Calu3 (cell line): ENCODE data around the gene HOXD9. TPM values are rescaled to one million over a fixed set of nuclear protein-coding genes. Genes with fewer than 3 reads are reported as not detected.

Experiments used
- BruUV-seq: library from RNA; stranded (reverse); fragments of 400-500 nt; replicated peaks from 2 replicates; lab custom pipeline; 2021; lab: Mats Ljungman, UMichigan
- CTCF ChIA-PET: fragments of 300-600 bp; sonication (Branson Sonifier 250); formaldehyde crosslinking; loops from one replicate; lab custom pipeline; 2022; ENCODE audit warnings: antibody characterized with exemption; lab: Charles Lee
- DNase-seq: peaks from one replicate; pipeline ENCODE4 v3.0.0; 2022
- H3K27ac Mint-ChIP-seq: one replicate; pipeline ENCODE4 v1.8.0; 2022; ENCODE audit warnings: mixed read lengths; ENCODE audit not compliant: unreplicated experiment
- H3K27me3 Mint-ChIP-seq: one replicate; pipeline ENCODE4 v1.8.0; 2022; ENCODE audit warnings: mixed read lengths; ENCODE audit not compliant: unreplicated experiment
- H3K36me3 Mint-ChIP-seq: one replicate; pipeline ENCODE4 v1.8.0; 2022; ENCODE audit warnings: mild to moderate bottlenecking, moderate library complexity, mixed read lengths; ENCODE audit not compliant: insufficient read depth, unreplicated experiment
- H3K4me1 Mint-ChIP-seq: one replicate; pipeline ENCODE4 v1.8.0; 2022; ENCODE audit warnings: mild to moderate bottlenecking, low read depth, mixed read lengths; ENCODE audit not compliant: unreplicated experiment
- H3K4me3 Mint-ChIP-seq: one replicate; pipeline ENCODE4 v1.8.0; 2022; ENCODE audit warnings: mild to moderate bottlenecking, low read depth, moderate library complexity, mixed read lengths; ENCODE audit not compliant: unreplicated experiment
- H3K9me3 Mint-ChIP-seq: one replicate; pipeline ENCODE4 v1.8.0; 2022; ENCODE audit warnings: low read depth, mixed read lengths; ENCODE audit not compliant: unreplicated experiment
- intact Hi-C: fragments of 100-400 bp; cut with micrococcal nuclease; formaldehyde crosslinking; loops from one replicate; pipeline ENCODE4 v1.10.0; 2022; ENCODE audit not compliant: unreplicated experiment
- total RNA-seq: library from RNA; stranded (reverse); gene quantifications from 2 replicates; pipeline ENCODE4 v1.2.3, GENCODE V29; 2022
- TF ChIP-seq, protein P1 (sequence below): fragments of 200-600 bp; IDR thresholded peaks from one replicate; pipeline ENCODE4 v1.8.0; 2022; ENCODE audit warnings: antibody characterized with exemption; ENCODE audit not compliant: unreplicated experiment

Gene HOXD9
- total RNA-seq, 1 experiment from 2014 or later, result not detected

DNA sequence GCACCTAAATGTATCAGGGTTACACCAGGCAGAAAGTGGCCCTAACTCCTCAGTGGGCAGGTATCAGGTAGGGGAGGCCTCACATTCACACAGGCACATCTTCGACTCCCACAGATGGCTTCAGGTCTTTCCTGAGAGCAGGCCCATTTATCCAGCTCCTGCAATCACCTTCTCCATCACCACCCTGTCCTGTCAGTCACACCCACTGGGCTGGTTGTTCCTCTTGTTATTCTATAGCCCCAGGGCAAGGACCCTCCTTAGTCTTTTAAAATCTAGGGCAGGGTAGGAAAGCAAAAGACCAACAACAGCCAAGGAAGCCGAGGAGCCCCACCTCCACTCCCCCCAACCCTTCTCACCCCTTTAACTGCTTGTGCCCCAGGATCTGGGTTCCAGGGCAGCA, 19.8 kb downstream of the HOXD9 start:
- no peak overlapping the region for H3K4me3 Mint-ChIP-seq
- peaks cover 14% of the 10 kb centered on the region for H3K27me3 Mint-ChIP-seq
- H3K27ac Mint-ChIP-seq, result no peak overlapping the region
- H3K4me1 Mint-ChIP-seq, result no peaks in the 10 kb centered on the region
- no TSS peak for BruUV-seq
- no peaks in the 10 kb centered on the region for H3K36me3 Mint-ChIP-seq
- intact Hi-C loops, result loop anchor here (5.0 kb wide), 1 partner anchor 130 kb away; no protein-coding TSS in a partner anchor
- DNase-seq, result no peak
- no peaks in the 10 kb centered on the region for H3K9me3 Mint-ChIP-seq
- TF ChIP-seq, protein P1, sequence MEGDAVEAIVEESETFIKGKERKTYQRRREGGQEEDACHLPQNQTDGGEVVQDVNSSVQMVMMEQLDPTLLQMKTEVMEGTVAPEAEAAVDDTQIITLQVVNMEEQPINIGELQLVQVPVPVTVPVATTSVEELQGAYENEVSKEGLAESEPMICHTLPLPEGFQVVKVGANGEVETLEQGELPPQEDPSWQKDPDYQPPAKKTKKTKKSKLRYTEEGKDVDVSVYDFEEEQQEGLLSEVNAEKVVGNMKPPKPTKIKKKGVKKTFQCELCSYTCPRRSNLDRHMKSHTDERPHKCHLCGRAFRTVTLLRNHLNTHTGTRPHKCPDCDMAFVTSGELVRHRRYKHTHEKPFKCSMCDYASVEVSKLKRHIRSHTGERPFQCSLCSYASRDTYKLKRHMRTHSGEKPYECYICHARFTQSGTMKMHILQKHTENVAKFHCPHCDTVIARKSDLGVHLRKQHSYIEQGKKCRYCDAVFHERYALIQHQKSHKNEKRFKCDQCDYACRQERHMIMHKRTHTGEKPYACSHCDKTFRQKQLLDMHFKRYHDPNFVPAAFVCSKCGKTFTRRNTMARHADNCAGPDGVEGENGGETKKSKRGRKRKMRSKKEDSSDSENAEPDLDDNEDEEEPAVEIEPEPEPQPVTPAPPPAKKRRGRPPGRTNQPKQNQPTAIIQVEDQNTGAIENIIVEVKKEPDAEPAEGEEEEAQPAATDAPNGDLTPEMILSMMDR, result no peak
- CTCF ChIA-PET, result interaction anchor here (3.3 kb wide), 1 partner anchor 313 kb away, joined by 87 read pairs; no protein-coding TSS in a partner anchor

DNA sequence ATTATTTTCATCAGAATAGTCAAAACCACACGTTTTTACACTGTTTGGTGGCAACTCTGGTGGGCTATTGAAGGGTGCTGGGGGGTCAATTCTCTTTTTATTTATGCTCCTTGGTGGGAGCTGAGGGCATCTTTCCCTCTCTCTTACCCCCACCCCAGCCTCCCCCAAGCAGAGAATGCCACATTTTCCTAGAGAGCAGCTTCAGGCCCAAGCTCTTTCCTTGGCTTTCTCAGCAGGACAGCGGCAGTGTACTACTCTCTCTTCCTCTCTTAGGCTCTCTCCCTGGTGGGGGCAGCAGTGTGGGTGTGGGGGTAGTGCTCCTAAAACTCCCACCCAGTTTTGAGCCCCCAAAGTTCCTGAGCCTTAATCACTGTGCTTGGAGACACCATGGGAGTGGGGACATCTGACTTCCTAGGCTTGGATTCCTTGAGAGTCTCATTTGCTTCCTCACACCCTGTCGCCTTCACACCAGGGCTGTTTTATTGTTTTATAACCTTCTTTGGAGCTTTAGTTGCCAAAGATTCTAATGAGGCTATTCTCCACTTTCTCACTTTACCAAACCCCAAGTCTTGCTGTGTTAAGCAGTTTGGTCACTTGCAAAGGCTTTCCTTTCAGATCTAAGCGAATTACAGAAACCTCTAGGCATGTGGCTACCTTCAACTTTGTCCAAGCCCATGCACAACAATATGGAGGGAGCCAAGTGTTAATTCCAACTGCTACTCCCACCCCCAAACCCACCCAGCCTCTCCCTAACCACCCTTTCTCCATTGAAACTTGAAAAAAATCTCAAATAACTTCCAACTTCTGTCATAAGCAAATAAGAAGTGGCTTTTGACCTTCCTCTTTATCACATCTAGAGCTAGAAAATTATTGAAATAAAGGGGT, 22.8 kb downstream of the HOXD9 start:
- intact Hi-C loops, result no loop called here
- no peaks in the 10 kb centered on the region for H3K9me3 Mint-ChIP-seq
- H3K4me3 Mint-ChIP-seq, result no peak overlapping the region
- H3K27me3 Mint-ChIP-seq, result peaks cover 14% of the 10 kb centered on the region
- no peaks in the 10 kb centered on the region for H3K4me1 Mint-ChIP-seq
- CTCF ChIA-PET, result interaction anchor here (0.6 to 2.5 kb wide), 3 partner anchors 310 to 543 kb away, joined by 4 to 7 read pairs (median 6); no protein-coding TSS in a partner anchor
- no peak overlapping the region for H3K27ac Mint-ChIP-seq
- TF ChIP-seq, protein P1, result no peak
- DNase-seq, result no peak
- no peaks in the 10 kb centered on the region for H3K36me3 Mint-ChIP-seq
- BruUV-seq, result no TSS peak

DNA sequence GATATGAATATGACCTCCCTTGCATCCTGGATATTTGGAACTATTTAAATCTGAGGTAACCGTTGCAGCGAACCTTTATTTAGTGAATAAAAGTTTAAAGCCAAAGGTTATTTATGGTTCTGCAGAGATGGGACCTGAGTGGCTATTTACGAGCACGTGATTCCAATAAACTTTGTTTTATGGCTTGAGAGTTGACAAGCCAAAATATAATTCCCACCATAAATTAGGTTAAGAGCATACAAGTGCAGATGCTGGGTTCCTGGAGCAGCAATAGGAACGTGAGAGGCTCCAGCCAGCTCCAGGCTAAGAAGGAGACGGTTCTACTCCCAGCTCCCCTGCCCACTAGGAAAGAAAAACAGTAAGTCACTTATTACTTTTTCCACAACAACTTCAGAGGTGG, 23.6 kb downstream of the HOXD9 start:
- no TSS peak for BruUV-seq
- H3K27me3 Mint-ChIP-seq, result peaks cover 14% of the 10 kb centered on the region
- H3K36me3 Mint-ChIP-seq, result no peaks in the 10 kb centered on the region
- CTCF ChIA-PET, result interaction anchor here (0.6 kb wide), 2 partner anchors 409 to 542 kb away, joined by 4 to 6 read pairs; no protein-coding TSS in a partner anchor
- no peak overlapping the region for H3K27ac Mint-ChIP-seq
- no peaks in the 10 kb centered on the region for H3K4me1 Mint-ChIP-seq
- DNase-seq, result no peak
- H3K9me3 Mint-ChIP-seq, result no peaks in the 10 kb centered on the region
- no peak overlapping the region for H3K4me3 Mint-ChIP-seq
- TF ChIP-seq, protein P1, result no peak
- intact Hi-C loops, result no loop called here

DNA sequence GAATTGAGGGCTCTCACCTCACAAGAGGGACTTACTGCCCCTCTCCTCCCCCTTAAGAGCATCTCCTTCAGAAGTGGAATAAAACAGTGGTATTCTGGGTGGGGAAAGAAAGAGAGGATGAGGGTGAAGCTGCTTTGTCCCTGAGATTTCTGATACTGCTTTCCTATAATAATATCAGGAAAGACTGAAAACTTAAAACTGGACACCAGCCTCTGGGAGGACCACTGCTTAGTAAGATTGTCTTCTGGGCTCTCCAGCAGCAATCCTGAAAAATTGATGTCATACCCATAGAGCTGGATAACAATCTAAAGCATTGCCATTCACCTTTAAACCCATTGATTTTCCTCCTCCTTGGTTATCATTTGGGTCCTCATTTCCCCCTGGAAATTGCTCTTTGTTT, 24.1 kb downstream of the HOXD9 start:
- Mint-ChIP-seq H3K4me3 (no peak overlapping the region), H3K9me3 (no peaks in the 10 kb centered on the region), H3K27ac (no peak overlapping the region), H3K27me3 (peaks cover 14% of the 10 kb centered on the region), H3K4me1 (no peaks in the 10 kb centered on the region), H3K36me3 (no peaks in the 10 kb centered on the region)
- CTCF ChIA-PET, result interaction anchor here (0.8 kb wide), 1 partner anchor 239 kb away, joined by 3 read pairs; no protein-coding TSS in a partner anchor
- intact Hi-C loops, result no loop called here
- TF ChIP-seq, protein P1, result no peak
- no peak for DNase-seq
- BruUV-seq, result no TSS peak
